Erythroblast (primary cell): ENCODE data around the gene DHRS13.
"Not testable (repeated sequence)": the region's sequence is repeated elsewhere in the genome, so short reads cannot be mapped to it uniquely, and the experiment has no call there.

Source experiments
- DNase-seq, 2 experiments: peaks; one replicate each; lab custom pipeline; 2025; lab: John Stamatoyannopoulos, UW
- GATA1 ChIP-seq: IDR thresholded peaks from 2 replicates; pipeline ENCODE4 v1.6.1; 2011; ENCODE audit warnings: low read depth, mild to moderate bottlenecking, control low read depth, low read length, moderate library complexity
- POLR2A ChIP-seq: IDR thresholded peaks from 2 replicates; pipeline ENCODE4 v1.6.1; 2011; ENCODE audit warnings: mild to moderate bottlenecking, low read length

DHRS13 gene

GRCh38 chr17:28889996-28890395, 12.9 kb downstream of the DHRS13 start:
- TF ChIP-seq POLR2A, result no peak
- no peak for TF ChIP-seq GATA1
- DNase-seq, result no peak

- TF ChIP-seq POLR2A (no peak), GATA1 (no peak)
These were observed 14.0 kb downstream of the DHRS13 start for GRCh38 chr17:28888832-28889231.

GRCh38 chr17:28887871-28888471, 14.9 kb downstream of the DHRS13 start:
- TF ChIP-seq POLR2A, result peak; percentile 1
- TF ChIP-seq GATA1, result no peak

More at GRCh38 chr17:28888832-28889231, 14.0 kb downstream of the DHRS13 start:
- DNase-seq, result no peak

GRCh38 chr17:28885951-28886350, 16.9 kb downstream of the DHRS13 start:
- DNase-seq, result no peak
- no peak for TF ChIP-seq GATA1
- TF ChIP-seq POLR2A, result no peak

More at GRCh38 chr17:28887871-28888471, 14.9 kb downstream of the DHRS13 start:
- no peak for DNase-seq

- TF ChIP-seq GATA1 (no peak), POLR2A (no peak)
- DNase-seq, result no peak
These were observed 17.5 kb downstream of the DHRS13 start for GRCh38 chr17:28885363-28885762.

- DNase-seq, result no peak
- TF ChIP-seq POLR2A (no peak), GATA1 (no peak)
These were observed 18.7 kb downstream of the DHRS13 start for GRCh38 chr17:28883967-28884702.

- no peak for TF ChIP-seq GATA1
- TF ChIP-seq POLR2A, result no peak
- no peak for DNase-seq
These were observed 20.6 kb downstream of the DHRS13 start for GRCh38 chr17:28882154-28882895.

GRCh38 chr17:28881533-28882056, 21.3 kb downstream of the DHRS13 start:
- TF ChIP-seq POLR2A, result no peak
- TF ChIP-seq GATA1, result no peak
- DNase-seq, result no peak

GRCh38 chr17:28880572-28880945, 22.3 kb downstream of the DHRS13 start:
- DNase-seq, result no peak

GRCh38 chr17:28879886-28880571, 22.9 kb downstream of the DHRS13 start:
- DNase-seq, result peak in 1 of 2 experiments; percentile 51
- TF ChIP-seq GATA1 (no peak), POLR2A (no peak)

More at GRCh38 chr17:28880572-28880945, 22.3 kb downstream of the DHRS13 start:
- no peak for TF ChIP-seq POLR2A

GRCh38 chr17:28878981-28879380, 23.9 kb downstream of the DHRS13 start:
- peak; percentile 72 to 75 for DNase-seq
- no peak for TF ChIP-seq POLR2A

GRCh38 chr17:28878158-28878910, 24.5 kb downstream of the DHRS13 start:
- no peak for DNase-seq
- TF ChIP-seq POLR2A, result no peak
- no peak for TF ChIP-seq GATA1

- not testable (repeated sequence) for DNase-seq
These were observed 25.6 kb downstream of the DHRS13 start for GRCh38 chr17:28877150-28877711.
